HG03457 (cell line): ENCODE data around the gene SPTB.

Experiments
- ATAC-seq: cut with Tn5 transposase; IDR thresholded peaks from one replicate; pipeline ENCODE4 v1.9.1; 2021; ENCODE audit warnings: moderate number of reproducible peaks; ENCODE audit not compliant: unreplicated experiment

The SPTB gene

DNA sequence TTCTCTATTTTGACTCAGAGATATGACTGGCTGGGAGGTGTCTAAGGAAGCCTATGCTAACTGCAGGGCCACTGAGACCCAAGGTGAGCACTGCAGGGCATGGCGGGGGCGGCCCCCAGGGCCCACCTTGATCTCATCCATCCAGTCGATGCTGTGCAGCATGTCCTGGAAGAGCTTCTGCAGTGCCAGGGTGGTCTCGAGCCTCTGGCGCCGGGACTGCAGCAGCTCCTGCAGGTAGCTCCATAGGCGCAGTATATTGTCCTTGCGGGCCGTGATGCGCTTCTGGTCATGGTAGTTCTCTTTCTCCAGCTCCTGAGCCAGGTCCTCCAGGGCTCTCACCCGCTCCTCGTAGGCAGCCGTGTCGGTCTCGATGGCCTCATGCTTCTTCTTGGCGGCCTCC is 84.5 kb downstream of the SPTB start:
- ATAC-seq: no peak

GRCh38 chr14:64792871-64793560 is 86.7 kb downstream of the SPTB start:
- ATAC-seq: no peak

GRCh38 chr14:64792231-64792630 is 87.5 kb downstream of the SPTB start:
- no peak for ATAC-seq

DNA sequence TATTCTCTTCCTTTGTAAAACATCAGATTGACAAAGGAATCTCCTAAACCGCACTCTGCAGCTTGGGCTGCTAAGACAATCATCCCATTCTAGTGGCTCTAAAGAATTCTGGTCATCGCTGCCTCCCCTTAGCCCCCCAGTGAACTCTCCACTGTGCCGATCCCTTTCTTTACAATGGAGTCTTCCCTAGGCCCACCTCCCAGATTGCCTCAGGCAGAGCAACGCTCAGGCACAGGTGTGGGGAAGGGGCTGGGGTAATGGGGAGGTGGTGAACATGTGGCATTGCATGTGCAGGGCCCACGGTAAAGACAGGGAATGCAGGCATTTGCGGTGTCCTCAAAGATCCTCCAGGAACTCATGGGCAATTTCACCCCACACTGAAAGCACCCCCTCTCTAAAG is 89.2 kb downstream of the SPTB start:
- ATAC-seq: no peak

DNA sequence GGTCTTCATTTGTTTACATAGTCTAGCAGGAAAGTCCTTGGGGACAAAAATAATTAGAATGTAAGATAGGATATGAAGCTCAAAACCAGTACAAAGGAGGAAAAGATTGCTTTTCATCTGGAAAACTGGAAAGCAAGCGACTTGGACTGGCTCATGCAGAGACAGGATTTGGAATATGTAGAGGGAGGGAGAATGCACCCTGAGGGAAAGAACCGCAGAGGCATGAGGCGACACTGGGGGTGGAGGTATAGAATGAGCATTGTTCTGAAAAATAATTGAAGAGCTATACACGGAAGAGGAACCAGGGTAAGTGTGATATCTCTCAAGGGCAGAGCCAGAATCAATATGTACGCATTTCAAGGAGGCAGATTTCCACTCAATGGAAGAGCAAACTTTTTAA is 90.0 kb downstream of the SPTB start:
- no peak for ATAC-seq

- no peak for ATAC-seq
Observed at GRCh38 chr14:64788706-64789105, 91.0 kb downstream of the SPTB start.

DNA sequence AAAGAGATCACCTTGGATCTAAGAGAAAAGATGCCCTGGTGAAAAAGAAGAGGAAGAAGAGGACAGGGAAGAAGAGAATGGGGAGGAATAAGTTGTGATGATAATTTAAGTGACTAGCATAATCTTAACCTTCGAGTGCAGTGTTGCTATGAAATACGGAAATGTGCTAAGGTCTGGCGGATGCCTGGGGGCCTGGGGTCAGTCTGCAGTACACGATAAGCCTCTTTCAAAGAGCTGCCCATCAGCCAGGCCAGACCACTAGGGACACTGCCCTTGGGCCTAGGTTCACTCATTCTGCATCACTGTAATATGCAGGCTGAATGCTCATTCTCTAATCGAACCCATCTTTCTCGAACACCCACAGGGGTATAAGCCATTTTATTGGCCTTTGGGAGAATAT is 92.1 kb downstream of the SPTB start:
- no peak for ATAC-seq

DNA sequence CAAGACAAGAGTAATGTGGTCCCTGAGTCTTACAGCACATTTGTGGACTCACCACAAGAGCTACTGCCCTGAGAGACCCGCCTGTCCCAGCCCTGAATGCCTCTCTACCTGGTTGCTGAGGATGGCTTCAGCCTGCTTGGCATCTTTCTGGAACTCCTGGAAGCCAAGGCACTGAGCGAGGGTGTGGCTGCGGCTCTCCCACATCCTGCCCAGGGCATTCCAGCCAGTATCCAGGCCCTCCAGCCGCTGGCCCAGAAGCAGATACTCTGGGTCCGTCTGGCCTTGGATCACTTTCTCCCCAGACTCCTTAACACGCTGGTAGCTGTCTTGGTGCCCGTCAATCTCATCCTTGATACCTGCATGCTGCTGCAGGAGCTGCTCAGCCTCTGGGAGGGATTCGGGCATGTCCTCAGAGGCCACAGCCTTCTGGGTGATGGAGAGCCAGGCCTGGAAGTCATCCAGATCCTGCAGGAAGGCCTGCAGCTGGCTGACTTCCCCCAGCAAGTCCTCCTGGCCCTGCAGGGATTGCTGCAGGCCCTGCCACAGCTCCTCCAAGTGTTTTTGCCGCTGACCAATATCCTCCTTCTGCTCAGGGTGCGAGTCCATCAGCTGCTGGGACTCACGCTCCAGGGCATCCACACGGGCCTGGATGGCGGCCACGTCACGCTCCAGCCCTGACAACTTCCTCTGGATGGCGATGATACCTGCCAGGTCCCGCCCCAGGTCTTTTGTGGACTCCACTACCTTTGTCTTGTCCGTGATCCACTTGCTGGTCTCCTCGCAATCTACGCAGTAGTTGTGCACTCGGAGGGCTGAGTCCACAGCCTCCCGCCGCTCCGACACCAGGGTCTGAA is 93.2 kb downstream of the SPTB start:
- ATAC-seq: no peak

DNA sequence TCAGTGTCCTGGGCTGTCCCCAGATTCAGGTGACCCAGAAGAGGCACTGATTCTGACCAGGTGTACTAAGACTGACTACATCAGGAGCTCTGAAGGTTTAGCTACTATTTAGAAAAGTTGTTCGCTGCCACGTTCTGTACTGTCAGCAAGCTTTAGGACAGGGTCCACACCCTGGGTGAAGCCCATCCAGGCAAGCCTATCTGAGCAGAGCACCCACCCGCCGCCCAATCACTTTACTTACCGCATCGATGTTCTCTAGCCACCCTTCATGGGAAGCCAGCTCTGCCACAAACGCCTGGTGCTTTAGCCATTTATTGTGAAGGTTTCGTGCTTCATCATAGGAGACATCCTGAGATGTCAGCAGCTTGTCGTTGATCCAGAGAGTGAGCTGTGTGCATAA is 95.7 kb downstream of the SPTB start:
- ATAC-seq: no peak

GRCh38 chr14:64782196-64782595 is 97.5 kb downstream of the SPTB start:
- no peak for ATAC-seq

- ATAC-seq: no peak
Observed at GRCh38 chr14:64779472-64779871, 100.2 kb downstream of the SPTB start.

DNA sequence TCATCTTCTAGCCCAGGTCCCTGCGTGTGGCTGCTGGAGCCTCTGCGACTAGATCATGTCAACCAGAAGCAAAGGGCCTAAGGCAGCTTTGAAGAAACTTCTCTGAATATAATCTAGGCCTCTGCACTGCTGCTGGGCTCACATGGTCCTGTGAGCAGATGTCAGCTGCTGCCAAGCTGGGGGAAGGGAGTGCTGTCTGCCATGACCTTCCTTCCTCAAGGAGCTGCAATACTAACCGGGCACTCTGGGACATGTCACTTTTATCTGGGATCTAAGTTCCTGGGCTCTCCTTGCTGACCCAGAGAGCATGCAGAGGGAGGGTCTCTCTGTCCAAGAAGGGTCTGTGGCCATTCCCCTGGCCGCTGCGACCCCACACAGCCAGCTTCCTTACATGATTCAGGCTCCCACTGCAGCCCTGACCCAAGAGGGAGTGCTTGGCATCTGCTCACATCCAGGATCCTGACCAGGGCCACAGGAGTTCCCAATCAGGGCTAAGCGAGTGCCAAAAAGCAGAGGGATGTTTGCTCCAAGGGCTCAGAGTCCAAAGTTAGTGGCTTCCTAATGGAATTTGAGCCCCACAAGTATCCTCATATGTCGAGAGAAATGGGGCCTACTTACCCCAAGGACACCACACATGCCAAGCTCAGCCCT is 101.5 kb downstream of the SPTB start:
- no peak for ATAC-seq

DNA sequence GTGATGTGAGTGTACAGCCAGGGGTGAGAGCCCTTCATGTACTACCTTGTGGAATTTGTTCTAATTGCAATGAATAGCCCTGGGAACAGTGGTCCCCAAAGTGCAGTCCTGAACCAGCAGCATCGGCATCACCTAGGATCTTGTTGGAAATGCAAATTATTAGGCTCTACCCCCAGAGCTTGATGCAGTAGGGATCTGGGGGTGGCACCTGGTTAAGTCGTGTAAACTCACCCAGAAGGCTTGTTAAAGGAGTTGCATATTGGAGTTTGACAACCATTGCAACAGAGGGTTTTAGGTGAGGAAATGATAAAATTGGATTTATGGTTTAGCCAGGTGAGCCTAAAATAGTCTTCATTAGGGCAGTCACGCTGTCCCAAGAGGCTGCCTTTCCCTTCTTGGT is 102.2 kb downstream of the SPTB start:
- ATAC-seq: no peak

DNA sequence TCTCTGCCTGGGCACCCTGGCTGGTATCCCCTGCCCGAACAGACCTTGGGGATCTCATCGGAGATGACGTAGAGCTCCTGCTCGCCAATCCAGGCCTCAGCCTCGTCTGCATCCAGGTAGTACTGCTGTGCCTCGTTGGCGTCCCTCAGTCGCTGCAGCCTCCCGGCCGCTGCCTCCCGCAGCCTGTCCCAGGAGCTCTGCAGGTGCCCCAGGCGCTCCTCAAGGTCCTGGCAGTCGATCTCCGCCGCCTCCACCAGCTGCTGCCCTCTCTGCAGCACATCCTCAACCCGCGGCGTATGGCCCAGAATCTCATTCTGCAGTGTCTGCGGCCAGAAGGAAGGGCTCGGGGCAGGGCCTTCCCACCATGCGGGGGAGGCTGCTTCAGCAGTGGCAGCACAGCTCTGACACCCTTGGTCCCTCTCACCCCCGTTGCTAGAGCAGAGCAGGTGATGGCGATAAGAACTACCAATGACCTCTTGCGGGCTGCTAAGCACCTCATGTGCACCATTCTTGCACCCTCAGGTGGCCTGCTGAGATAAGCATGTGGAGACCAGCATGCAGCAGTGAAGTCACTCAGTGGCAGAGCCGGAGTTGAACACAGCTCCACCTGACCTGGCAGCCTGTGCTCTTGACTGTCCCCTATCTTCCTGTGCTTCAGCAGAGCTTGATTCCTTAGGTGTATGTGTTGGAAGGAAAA is 104.5 kb downstream of the SPTB start:
- ATAC-seq: no peak

DNA sequence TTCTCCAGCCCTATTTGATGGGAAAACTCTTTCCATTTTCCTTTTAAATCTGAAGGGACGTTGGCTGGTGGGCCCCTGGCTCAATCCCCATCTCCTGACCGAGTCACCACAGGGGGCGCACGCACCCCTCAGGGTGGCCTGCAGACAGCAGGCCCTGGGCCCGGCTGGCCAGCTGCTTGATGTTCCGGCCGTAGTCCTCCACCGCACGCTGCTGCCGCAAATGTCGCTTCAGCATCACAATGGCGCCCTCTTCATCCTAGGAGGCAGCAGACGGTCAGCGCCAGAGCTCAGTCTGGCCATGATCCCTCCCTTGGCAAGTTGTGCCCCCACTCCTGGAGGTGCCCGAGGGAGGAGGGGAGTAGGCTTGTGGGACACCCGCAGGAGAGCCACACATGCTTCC is 105.4 kb downstream of the SPTB start:
- ATAC-seq: no peak

- no peak for ATAC-seq
Observed at GRCh38 chr14:64773577-64773976, 106.1 kb downstream of the SPTB start.

- ATAC-seq: no peak
Observed at GRCh38 chr14:64773046-64773445, 106.7 kb downstream of the SPTB start.

- ATAC-seq: no peak
Observed at GRCh38 chr14:64772397-64772950, 107.2 kb downstream of the SPTB start.

DNA sequence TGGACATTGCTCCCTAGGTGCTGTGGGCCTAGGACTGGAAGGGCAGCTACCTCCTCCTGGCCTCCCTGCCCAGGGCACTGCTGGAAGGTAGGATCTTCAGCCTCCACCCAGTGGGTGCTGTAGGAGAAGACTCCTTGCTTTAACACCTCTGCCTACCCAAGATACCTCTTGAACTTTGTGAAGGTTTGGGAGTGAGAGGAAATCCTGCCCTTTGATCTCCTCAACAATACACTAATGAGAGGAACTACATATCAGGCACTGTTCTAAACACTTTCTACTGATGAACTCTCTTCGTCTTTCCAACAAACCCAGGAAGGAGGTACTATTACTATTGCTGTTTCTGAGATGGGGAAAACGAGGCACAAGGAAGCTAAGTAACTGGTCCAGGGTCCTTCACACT is 108.5 kb downstream of the SPTB start:
- no peak for ATAC-seq

GRCh38 chr14:64770751-64771150 is 109.0 kb downstream of the SPTB start:
- ATAC-seq: no peak
